Fibroblast of pulmonary artery (primary cell): ENCODE results near the gene CD6.
A peak's percentile ranks its signal among the peaks of the same experiment; 100 is the strongest.

Experiments
- DNase-seq: peaks from one replicate; pipeline ENCODE4 v3.0.0-alpha.2; 2010; ENCODE audit warnings: low read depth
- H3K4me3 ChIP-seq: replicated peaks from 2 replicates; pipeline ENCODE4 v1.5.1; 2011; ENCODE audit warnings: low read depth, mild to moderate bottlenecking, control low read depth, low read length, moderate library complexity
- CTCF ChIP-seq: IDR thresholded peaks from 2 replicates; pipeline ENCODE4 v1.5.1; 2011; ENCODE audit warnings: mild to moderate bottlenecking, control low read depth, low read length, inconsistent platforms; ENCODE audit errors: missing control alignments

Gene CD6

DNA sequence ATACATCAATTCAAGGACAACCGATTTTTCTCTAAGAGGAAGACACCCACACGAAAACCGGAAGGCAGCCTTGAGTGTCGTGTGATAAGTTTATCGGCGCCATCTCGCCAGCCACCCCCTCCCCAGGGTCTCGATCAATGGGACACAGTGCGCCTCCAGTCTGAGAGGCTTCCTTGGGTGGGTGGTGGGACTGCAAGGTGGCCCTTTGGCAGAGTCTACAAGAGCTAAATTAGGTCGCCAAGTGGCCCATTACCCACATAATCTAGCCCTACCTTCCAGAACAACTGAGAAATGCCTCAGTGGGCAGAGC lies 64.0 kb downstream of the CD6 start:
- no peak for TF ChIP-seq CTCF
- no peak for DNase-seq
- H3K4me3 ChIP-seq = no peak overlapping the region

- TF ChIP-seq CTCF = no peak
- DNase-seq = peak; percentile 10
- no peak overlapping the region for H3K4me3 ChIP-seq
These were observed 66.1 kb downstream of the CD6 start for GRCh38 chr11:61037441-61038093.

DNA sequence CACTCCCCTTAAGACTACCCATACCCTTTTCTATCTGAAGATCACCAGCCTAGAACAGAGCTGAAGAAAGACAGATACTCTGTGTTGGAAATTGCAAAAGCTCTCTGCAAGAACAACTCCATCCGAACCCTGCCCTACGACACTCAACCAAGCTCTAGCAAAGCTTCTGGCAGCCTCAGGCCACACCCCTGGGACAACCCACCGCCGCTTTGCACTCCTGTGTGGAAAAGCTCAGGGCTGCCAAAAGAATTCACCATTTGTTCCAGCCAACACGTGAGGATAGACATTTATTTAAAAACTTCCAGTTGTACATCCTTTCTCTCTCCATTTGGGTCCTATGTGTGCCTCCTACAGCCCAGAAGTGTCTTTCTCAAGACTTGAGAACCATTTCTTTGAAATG lies 68.4 kb downstream of the CD6 start:
- no peak overlapping the region for H3K4me3 ChIP-seq
- DNase-seq = no peak
- TF ChIP-seq CTCF = no peak

DNA sequence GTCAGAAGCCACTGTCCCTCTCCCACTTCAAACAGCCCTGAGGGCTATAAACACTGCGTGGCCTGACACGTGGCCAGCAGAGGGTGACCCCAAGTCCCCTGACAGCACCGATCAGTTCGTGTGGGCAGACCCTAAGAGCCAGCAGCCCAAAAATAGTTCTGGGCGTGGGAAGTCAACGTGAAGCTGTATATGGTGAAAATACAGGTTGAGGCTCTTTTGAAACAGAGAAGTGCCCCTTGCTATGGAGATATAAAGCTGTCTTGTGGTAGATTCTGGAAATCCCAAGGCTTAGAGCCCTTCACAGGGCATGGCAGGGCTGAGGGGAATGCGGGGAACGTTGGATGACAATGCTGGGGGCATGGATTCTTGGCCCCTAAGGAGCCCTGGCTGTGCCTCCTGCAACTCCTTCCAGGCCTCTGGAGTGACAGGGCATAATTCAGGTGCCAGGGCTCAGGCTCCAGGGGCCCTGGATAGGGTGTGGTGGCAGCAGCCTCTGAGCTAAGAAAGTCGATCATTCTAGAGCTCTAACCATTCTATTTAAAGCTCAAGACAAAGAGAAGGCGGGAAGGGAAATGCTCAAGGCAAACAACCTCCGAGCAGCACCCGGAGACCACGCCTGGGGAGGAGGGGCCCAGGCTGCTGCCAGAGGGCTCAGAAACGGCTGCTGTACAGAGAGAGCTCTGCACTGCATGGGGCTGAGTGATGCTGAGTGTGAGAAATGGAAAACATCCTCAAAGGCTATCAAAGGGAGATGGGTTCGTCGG lies 70.5 kb downstream of the CD6 start:
- no peak for TF ChIP-seq CTCF
- DNase-seq = peak; percentile 32
- no peak overlapping the region for H3K4me3 ChIP-seq

DNA sequence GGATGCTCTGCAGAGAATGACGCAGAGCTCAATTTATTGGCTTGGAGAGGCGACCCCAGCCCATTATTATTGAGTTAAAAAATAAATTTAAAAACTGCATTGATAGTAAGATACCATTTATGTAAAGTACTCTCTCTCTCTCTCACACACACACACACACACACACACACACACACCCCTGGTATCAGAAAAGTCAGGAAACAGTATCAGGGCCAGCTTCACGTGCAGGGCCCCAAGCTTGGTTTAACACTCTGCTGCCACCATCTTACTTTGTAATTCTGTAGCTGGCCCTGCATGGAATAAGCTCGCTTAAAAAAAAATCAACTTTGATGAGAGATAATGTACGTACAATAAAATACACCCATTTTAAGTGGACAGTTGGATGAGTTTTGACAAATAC lies 71.1 kb downstream of the CD6 start:
- H3K4me3 ChIP-seq = no peak overlapping the region
- TF ChIP-seq CTCF = no peak
- DNase-seq = no peak

- no peak for DNase-seq
- no peak for TF ChIP-seq CTCF
- no peak overlapping the region for H3K4me3 ChIP-seq
These were observed 71.6 kb downstream of the CD6 start for GRCh38 chr11:61042961-61043540.
